G401 (cell line): Measurements from ENCODE around the gene BSCL2. TPM values are rescaled to one million over a fixed set of nuclear protein-coding genes. Genes with fewer than 3 reads are reported as not detected.

Source experiments
- DNase-seq: peaks from one replicate; pipeline ENCODE4 v3.0.0-alpha.2; 2015; ENCODE audit warnings: low spot score
- in situ Hi-C: cut with HindIII; loops from 2 replicates; pipeline ENCODE4 v1.10.0; 2016; ENCODE audit warnings: low sequenced_read_pairs, mixed read lengths
- total RNA-seq: library from RNA; depleted of rRNA; stranded (reverse); fragments of >200 nt; shearing (Covaris generic); gene quantifications from 2 replicates; pipeline ENCODE4 v1.2.3, GENCODE V29; 2014; rRNA removed

The BSCL2 gene
- total RNA-seq, 1 experiment from 2014 or later = 59.6 TPM

GRCh38 chr11:62644220-62644619, 63.0 kb downstream of the BSCL2 start:
- DNase-seq = no peak

More at GRCh38 chr11:62644220-62644619, 63.0 kb downstream of the BSCL2 start:
- in situ Hi-C loops = no loop called here

Other genes with a start within 250 kb of the BSCL2 start
- 161 and 197 TPM in 2 replicates for gene AHNAK, start 160.6 kb downstream of the BSCL2 start, total RNA-seq
- 3,525 and 3,828 TPM in 2 replicates for gene EEF1G, start 133.5 kb downstream of the BSCL2 start, total RNA-seq
- gene TUT1, start 115.9 kb downstream of the BSCL2 start, total RNA-seq = 16.5 and 17.6 TPM in 2 replicates
- 190 and 224 TPM in 2 replicates for gene MTA2, start 105.6 kb downstream of the BSCL2 start, total RNA-seq
- gene EML3, start 94.6 kb downstream of the BSCL2 start, total RNA-seq = 33.2 and 55.7 TPM in 2 replicates
- gene ROM1, start 94.2 kb downstream of the BSCL2 start, total RNA-seq = 14.2 and 14.9 TPM in 2 replicates
- 58.5 and 67.4 TPM in 2 replicates for gene B3GAT3, start 85.4 kb downstream of the BSCL2 start, total RNA-seq
- 289 and 394 TPM in 2 replicates for gene GANAB, start 60.8 kb downstream of the BSCL2 start, total RNA-seq
- gene INTS5, start 54.1 kb downstream of the BSCL2 start, total RNA-seq = 30.0 and 33.5 TPM in 2 replicates
- 117 and 157 TPM in 2 replicates for gene C11orf98, start 42.2 kb downstream of the BSCL2 start, total RNA-seq
- gene CSKMT, start 42.1 kb downstream of the BSCL2 start, total RNA-seq = 12.7 and 13.5 TPM in 2 replicates
- 23.0 and 28.7 TPM in 2 replicates for gene UQCC3, start 35.8 kb downstream of the BSCL2 start, total RNA-seq
- 1.8 and 3.7 TPM in 2 replicates for gene LBHD1, start 35.2 kb downstream of the BSCL2 start, total RNA-seq
- 139 and 203 TPM in 2 replicates for gene UBXN1, start 28.4 kb downstream of the BSCL2 start, total RNA-seq
- 0.07 and 0.12 TPM in 2 replicates for gene LRRN4CL, start 17.9 kb downstream of the BSCL2 start, total RNA-seq
- 0.14 TPM in 1 of 2 replicates, not detected in the other for gene GNG3, start 252 bp upstream of the BSCL2 start, total RNA-seq
- 13.5 and 14.9 TPM in 2 replicates for gene HNRNPUL2, start 20.0 kb upstream of the BSCL2 start, total RNA-seq
- gene TTC9C, start 21.1 kb upstream of the BSCL2 start, total RNA-seq = 34.3 and 47.2 TPM in 2 replicates
- 10.6 and 14.1 TPM in 2 replicates for gene ZBTB3, start 46.7 kb upstream of the BSCL2 start, total RNA-seq
- gene POLR2G, start 54.2 kb upstream of the BSCL2 start, total RNA-seq = 96.3 and 110 TPM in 2 replicates
- gene TAF6L, start 64.0 kb upstream of the BSCL2 start, total RNA-seq = 38.3 and 55.0 TPM in 2 replicates
- gene TMEM179B, start 80.0 kb upstream of the BSCL2 start, total RNA-seq = 33.6 and 103 TPM in 2 replicates
- 52.9 and 55.5 TPM in 2 replicates for gene TMEM223, start 84.6 kb upstream of the BSCL2 start, total RNA-seq
- 10.2 and 23.3 TPM in 2 replicates for gene NXF1, start 98.0 kb upstream of the BSCL2 start, total RNA-seq
- gene STX5, start 124.6 kb upstream of the BSCL2 start, total RNA-seq = 40.9 and 49.0 TPM in 2 replicates
- not detected in 2 replicates for gene TEX54, start 125.4 kb upstream of the BSCL2 start, total RNA-seq
- 103 and 110 TPM in 2 replicates for gene WDR74, start 132.2 kb upstream of the BSCL2 start, total RNA-seq
- 225 and 239 TPM in 2 replicates for gene SLC3A2, start 173.5 kb upstream of the BSCL2 start, total RNA-seq
- not detected in 2 replicates for gene CHRM1, start 213.9 kb upstream of the BSCL2 start, total RNA-seq